Neutrophil (primary cell): Measurements from ENCODE around the gene PLEKHH1.
A peak's percentile ranks its signal among the peaks of the same experiment; 100 is the strongest.

Experiments
- H3K27ac ChIP-seq: fragments of 200-600 bp; sonication (generic); 2 replicates; pipeline ENCODE4 v1.5.1; 2016; ENCODE audit warnings: mild to moderate bottlenecking, moderate library complexity
- H3K27me3 ChIP-seq: fragments of 200-600 bp; sonication (generic); 2 replicates; pipeline ENCODE4 v1.6.0; 2016; ENCODE audit warnings: mild to moderate bottlenecking
- H3K36me3 ChIP-seq: fragments of 200-600 bp; sonication (generic); 2 replicates; pipeline ENCODE4 v1.5.1; 2017
- H3K4me1 ChIP-seq, 2 experiments: fragments of 200-600 bp in 1 of 2; sonication (generic) in 1 of 2; 1 replicate in 1 of 2; 2 replicates in 1 of 2; pipeline versions ENCODE4 v1.5.1 to v1.6.1; 2013 to 2016; ENCODE audit warnings: low read depth in 1 of 2, low read length in 1 of 2, mild to moderate bottlenecking in 1 of 2, moderate library complexity in 1 of 2; ENCODE audit not compliant: control insufficient read depth in 1 of 2, insufficient read depth in 1 of 2
- H3K4me3 ChIP-seq, 2 experiments: fragments of 200-600 bp in 1 of 2; sonication (generic) in 1 of 2; 1 replicate in 1 of 2; 2 replicates in 1 of 2; pipeline ENCODE4 v1.5.1; 2013 to 2016; ENCODE audit warnings: low read depth in 1 of 2, low read length in 1 of 2, mild to moderate bottlenecking in 1 of 2, moderate library complexity in 1 of 2
- H3K9me3 ChIP-seq: fragments of 200-600 bp; sonication (generic); 2 replicates; pipeline ENCODE4 v1.5.1; 2016
- TF ChIP-seq, protein P1 (sequence below): fragments of 200-600 bp; sonication (generic); IDR thresholded peaks from 2 replicates; pipeline ENCODE4 v1.5.1; 2016; ENCODE audit warnings: antibody characterized with exemption

PLEKHH1 gene

DNA sequence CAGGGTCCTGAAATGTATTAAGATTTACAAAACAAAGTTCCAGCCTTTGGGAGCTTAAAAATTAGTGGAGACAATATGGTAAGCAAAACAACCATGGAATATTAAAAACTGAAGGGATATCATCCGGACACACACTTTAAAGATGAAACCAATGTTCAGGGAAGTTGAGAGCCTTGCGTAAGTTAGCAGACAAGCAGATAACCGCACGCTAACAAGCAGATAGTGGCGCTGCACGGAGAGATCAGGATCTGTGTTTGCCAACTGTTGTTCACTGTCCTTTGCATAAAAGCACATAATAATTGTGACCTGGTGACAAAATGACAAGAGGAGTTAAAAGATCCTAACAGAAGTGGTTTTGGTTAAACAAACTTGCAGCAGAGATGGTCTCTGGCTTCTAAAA is 30.2 kb upstream of the PLEKHH1 start:
- Histone ChIP-seq H3K4me1 (no peaks in the 10 kb centered on the region), H3K9me3 (no peaks in the 10 kb centered on the region), H3K4me3 (no peak overlapping the region), H3K27ac (no peak overlapping the region), H3K36me3 (no peaks in the 10 kb centered on the region), H3K27me3 (no peaks in the 10 kb centered on the region)
- TF ChIP-seq, protein P1, sequence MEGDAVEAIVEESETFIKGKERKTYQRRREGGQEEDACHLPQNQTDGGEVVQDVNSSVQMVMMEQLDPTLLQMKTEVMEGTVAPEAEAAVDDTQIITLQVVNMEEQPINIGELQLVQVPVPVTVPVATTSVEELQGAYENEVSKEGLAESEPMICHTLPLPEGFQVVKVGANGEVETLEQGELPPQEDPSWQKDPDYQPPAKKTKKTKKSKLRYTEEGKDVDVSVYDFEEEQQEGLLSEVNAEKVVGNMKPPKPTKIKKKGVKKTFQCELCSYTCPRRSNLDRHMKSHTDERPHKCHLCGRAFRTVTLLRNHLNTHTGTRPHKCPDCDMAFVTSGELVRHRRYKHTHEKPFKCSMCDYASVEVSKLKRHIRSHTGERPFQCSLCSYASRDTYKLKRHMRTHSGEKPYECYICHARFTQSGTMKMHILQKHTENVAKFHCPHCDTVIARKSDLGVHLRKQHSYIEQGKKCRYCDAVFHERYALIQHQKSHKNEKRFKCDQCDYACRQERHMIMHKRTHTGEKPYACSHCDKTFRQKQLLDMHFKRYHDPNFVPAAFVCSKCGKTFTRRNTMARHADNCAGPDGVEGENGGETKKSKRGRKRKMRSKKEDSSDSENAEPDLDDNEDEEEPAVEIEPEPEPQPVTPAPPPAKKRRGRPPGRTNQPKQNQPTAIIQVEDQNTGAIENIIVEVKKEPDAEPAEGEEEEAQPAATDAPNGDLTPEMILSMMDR, result no peak

DNA sequence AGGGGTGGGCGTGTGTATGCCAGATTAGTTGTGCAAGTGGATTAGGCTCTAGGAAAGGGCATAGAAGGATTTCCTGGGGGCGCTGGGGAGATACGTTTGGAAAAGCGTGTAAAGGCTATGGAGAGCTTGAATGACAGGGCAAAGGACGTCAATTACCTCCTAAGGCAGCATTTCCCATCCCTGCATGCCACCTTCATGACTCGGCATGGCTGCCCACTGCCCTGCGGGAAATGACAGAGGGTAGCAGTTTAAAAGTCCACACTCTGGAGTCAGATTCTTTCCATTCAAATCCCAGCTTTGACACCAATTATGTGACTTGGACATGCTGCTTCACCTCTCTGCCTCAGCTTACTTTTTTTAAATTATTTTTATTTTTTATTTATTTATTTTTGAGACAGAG is 29.8 kb upstream of the PLEKHH1 start:
- TF ChIP-seq, protein P1, result no peak

DNA sequence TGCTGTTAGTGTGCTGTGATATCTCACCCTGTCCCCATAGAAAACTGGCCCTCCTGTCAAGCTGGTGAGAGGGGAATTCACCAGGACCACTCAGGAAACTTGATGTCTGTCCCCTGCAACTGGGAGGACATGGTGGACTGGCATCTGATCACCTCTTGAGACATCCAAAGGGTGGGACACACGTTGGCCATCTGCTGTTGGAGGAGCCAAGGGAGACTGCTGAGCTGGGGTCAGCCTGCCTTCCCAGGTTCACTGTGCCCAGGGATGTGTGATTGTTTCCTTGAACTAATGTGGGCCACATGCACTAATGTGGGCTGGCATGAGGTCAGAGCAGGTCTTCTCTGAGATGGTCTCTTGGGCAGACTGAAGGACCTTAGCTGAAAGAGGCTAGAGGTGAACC is 27.8 kb upstream of the PLEKHH1 start:
- H3K4me1 ChIP-seq, result peaks cover 0 to 5% of the 10 kb centered on the region in 2 experiments
- H3K27me3 ChIP-seq, result no peaks in the 10 kb centered on the region
- H3K4me3 ChIP-seq, result no peak overlapping the region
- H3K27ac ChIP-seq, result no peak overlapping the region
- TF ChIP-seq, protein P1, result no peak
- H3K9me3 ChIP-seq, result no peaks in the 10 kb centered on the region
- no peaks in the 10 kb centered on the region for H3K36me3 ChIP-seq

More for the DNA sequence above, 29.8 kb upstream of the PLEKHH1 start:
- H3K27me3 ChIP-seq, result no peaks in the 10 kb centered on the region
- H3K4me1 ChIP-seq, result peaks cover 0 to 3% of the 10 kb centered on the region in 2 experiments
- no peaks in the 10 kb centered on the region for H3K36me3 ChIP-seq
- H3K4me3 ChIP-seq, result no peak overlapping the region
- H3K27ac ChIP-seq, result no peak overlapping the region
- H3K9me3 ChIP-seq, result no peaks in the 10 kb centered on the region

DNA sequence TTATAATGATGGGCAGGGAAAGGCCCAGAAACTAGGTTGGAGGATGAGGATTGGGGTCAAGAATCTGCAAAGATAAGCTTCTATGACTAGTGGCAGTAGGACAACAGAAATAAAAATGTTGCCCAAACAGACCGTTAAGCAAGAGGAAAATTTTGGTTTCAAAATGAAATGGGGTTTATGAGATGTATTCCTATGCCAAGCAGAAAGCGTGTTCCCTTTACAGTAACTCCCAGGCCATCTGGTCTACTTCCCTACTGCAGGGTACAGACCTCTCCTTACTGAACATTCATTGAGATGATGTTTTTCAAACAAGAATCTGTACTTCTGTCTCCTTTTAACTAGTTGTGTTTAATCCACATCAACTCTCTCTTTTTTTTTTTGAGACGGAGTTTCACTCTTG is 24.1 kb upstream of the PLEKHH1 start:
- no peaks in the 10 kb centered on the region for H3K36me3 ChIP-seq
- peaks cover 0 to 5% of the 10 kb centered on the region in 2 experiments for H3K4me1 ChIP-seq
- H3K9me3 ChIP-seq, result no peaks in the 10 kb centered on the region
- TF ChIP-seq, protein P1, result no peak
- peaks cover 30% of the 10 kb centered on the region for H3K27me3 ChIP-seq
- H3K27ac ChIP-seq, result peak overlapping the region; percentile 50
- no peak overlapping the region for H3K4me3 ChIP-seq

DNA sequence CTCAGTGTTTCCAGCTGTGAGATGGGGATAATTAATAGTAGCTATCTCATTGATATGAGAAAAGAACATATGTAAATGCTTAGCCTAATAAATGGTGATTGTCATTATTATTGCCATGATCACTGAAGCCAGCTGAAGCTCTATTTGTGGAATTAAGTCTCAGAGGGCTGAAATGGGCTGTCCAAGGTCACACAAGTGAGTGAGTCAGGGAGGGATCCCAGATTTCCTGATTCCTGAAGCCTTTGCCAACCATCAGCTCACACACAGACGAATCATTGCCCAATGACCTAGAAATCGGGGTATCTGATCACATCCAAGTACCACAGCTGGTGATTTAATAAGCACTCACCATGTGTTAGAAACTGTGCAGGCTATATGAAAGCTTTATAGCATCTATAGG is 23.0 kb upstream of the PLEKHH1 start:
- Histone ChIP-seq H3K4me3 (no peak overlapping the region), H3K4me1 (peaks cover 5 to 10% of the 10 kb centered on the region in 2 experiments), H3K27me3 (peaks cover 42% of the 10 kb centered on the region), H3K27ac (no peak overlapping the region), H3K36me3 (no peaks in the 10 kb centered on the region), H3K9me3 (no peaks in the 10 kb centered on the region)
- TF ChIP-seq, protein P1, result no peak

DNA sequence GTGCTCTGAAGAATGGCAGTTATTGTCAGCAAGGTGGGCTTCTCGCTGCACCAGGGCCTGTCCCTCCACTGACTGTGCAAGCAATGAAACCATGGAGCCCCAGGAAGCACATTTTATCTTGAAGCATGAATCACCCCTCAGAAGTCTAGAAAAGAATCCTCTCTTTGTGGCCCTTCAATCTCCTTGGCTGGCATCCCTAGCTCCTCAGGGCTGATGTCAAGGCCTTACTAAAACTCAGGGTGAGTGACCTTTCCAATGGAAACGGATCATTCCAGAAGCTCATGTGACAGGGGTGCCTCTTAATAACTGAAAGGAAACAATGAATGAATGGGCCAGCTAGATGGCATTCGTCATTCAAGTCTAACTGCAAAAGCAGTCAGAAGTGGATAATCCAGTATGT is 22.3 kb upstream of the PLEKHH1 start:
- H3K27me3 ChIP-seq, result peaks cover 49% of the 10 kb centered on the region
- peaks cover 10 to 15% of the 10 kb centered on the region in 2 experiments for H3K4me1 ChIP-seq
- no peak overlapping the region for H3K27ac ChIP-seq
- no peaks in the 10 kb centered on the region for H3K9me3 ChIP-seq
- no peak overlapping the region for H3K4me3 ChIP-seq
- TF ChIP-seq, protein P1, result no peak
- H3K36me3 ChIP-seq, result no peaks in the 10 kb centered on the region
